AML-193 (cell line): ENCODE measurements around the gene PLAAT2.
A peak's percentile ranks its signal among the peaks of the same experiment; 100 is the strongest.
"Not testable (repeated sequence)": the region's sequence is repeated elsewhere in the genome, so short reads cannot be mapped to it uniquely, and the experiment has no call there.

ENCODE experiments used
- DNase-seq, 2 experiments: peaks; one replicate each; lab custom pipeline; 2025; lab: John Stamatoyannopoulos, UW

The PLAAT2 gene

DNA sequence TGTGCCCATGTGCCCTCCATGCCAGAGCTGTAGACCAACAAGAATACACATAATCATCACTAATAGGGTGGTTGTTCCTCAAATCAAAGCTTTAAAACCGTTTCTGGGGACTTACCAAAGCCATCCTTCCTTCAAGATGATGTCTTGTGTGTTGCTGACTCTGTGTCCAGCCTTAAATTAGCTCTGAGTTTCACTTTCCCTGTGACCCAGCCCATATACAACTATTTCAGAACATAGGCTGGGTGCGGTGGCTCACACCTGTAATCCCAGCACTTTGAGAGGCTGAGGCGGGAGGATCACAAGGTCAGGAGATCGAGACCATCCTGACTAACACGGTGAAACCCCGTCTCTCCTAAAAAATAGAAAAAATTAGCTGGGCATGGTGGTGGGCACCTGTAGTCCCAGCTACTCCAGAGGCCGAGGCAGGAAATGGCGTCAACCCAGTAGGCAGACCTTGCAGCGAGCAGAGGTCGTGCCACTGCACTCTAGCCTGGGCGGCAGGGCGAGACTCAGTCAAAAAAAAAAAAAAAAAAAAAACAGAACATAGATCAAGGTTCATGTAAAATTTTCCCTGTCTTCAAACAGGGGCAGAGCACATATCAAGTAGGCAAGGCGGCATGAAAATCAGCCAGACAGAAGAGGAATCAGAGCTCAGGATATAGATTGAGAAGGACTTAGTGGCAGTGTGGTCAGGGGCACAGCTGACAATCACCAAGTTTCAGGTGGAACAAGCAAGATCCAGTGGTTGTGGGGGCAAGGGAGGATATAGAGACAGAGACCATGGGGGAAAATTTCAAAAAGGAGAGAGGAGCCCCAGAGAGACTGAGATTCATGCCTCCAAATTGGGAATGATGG is at the start of gene PLAAT2:
TSS of gene PLAAT2 (minus strand) at position 179 of the 855 bp plus-strand sequence. CDS start at position 124, 55 bp downstream.
- DNase-seq: no peak

DNA sequence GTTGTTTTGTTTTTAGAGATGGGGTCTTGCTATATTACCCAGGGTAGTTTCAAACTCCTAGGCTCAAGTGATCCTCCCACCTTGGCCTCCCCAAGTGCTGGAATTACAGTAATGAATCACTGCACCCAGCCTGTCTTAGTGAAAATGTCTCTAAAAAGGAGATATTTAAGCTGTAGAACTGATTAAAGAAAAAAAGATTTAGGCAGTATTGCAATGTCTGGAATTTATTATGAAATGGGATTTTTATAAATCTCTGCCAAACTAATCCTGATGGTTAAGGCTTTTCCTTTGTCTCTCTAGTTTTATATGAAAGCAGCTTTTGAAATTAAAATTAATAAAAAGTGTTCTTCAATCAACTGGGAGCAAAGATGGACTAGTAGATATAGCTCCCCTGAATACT is 49.0 kb upstream of the PLAAT2 start:
- no peak for DNase-seq

DNA sequence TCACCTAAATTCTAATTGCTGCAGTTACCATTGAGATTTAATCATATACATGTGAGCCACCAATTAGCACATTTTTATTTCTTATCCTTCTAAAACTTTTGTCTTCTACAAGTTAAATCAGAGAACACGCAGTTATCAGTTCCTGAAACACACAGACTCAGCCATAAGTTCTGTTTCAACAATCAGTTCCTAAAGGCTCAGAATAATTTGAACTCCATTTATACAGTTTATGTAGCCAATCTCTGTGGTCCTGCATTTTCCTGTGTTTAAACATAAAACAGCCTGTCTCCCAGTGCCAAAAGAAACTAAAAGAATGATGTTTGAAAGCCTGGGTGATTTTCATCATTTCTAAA is 48.2 kb upstream of the PLAAT2 start:
- DNase-seq: no peak

DNA sequence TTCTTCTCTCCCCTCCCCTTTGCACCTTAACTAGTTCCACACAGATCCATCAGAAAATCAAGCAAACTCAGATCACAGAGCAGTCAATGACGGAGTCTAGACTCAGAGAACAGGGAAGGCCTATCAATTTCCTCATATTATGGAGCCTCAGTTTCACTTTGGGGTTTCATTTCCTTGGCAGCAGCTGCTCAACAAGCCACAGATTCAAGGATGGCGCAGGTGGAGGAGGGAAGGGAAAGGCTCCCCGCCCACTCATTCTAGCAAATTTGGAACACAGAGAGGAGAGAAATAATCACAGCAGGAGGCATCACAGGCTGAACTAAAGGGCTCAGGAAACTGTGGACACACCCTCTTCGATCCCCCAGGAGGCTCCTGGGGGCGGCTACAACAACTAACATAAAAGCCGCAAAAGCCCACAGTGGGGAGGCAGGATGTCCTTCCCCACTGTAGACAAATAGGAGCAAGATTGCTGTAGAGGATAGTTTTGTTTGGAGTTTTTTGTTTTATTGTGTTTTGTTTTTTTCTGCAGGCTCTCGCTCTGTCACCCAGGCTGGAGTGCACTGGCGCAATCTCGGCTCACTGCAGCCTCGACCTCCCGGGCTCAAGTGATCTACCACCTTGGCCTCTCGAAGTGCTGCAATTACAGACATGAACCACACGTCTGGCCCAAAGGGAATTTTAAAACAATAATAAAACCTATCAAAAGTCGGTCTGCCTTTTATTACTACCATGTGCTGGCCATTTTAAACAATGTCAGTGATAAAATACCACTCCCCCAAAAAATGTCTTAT is 47.6 kb upstream of the PLAAT2 start:
- DNase-seq: no peak

DNA sequence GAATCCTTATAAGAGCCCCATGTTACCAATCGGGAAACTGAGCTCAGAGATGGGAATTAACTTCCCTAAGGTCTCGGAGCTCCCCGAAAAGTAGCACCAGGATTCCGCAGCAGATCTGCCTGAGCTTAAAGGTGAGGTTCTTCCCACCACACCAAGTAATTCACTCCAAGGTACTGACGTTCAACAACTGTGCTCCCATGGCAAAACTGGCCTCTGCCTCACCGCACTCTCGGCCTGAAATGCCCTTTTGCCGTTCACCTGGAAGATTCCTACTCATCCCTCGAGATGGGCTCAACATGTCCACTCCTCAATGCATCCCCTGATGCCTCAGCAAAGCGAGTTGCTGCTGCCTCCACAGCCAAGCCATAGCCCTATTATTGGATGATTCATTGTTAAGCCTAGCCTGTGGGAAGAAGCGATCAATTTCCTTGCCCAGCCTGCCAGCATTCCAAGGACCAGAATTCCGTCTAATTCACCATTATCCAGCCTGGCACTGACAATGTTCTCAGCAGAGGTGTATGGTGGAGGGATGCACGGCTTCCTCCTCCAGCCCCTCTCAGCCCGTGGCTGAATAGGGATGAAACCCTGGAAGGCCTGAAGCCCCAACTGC is 46.9 kb upstream of the PLAAT2 start:
- no peak for DNase-seq

DNA sequence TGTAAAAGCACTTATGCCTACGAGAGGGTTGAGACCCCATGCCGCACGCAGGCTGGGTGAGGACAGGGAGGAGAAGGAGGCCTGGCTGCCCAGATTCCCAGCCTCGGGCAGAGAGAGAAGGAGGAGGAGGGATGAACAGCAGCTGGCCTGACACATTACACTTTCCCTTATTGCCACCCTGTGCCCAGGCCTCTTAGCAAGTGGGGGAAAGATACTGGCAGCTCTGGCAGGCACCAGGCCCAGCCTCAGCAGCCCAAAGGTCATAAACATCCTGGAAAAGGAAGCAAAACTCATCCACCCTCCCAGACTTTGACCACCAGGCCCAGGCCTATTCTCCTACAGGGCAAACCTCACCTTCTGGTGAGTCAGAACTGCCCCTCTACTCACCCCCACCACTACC is 46.4 kb upstream of the PLAAT2 start:
- no peak for DNase-seq

DNA sequence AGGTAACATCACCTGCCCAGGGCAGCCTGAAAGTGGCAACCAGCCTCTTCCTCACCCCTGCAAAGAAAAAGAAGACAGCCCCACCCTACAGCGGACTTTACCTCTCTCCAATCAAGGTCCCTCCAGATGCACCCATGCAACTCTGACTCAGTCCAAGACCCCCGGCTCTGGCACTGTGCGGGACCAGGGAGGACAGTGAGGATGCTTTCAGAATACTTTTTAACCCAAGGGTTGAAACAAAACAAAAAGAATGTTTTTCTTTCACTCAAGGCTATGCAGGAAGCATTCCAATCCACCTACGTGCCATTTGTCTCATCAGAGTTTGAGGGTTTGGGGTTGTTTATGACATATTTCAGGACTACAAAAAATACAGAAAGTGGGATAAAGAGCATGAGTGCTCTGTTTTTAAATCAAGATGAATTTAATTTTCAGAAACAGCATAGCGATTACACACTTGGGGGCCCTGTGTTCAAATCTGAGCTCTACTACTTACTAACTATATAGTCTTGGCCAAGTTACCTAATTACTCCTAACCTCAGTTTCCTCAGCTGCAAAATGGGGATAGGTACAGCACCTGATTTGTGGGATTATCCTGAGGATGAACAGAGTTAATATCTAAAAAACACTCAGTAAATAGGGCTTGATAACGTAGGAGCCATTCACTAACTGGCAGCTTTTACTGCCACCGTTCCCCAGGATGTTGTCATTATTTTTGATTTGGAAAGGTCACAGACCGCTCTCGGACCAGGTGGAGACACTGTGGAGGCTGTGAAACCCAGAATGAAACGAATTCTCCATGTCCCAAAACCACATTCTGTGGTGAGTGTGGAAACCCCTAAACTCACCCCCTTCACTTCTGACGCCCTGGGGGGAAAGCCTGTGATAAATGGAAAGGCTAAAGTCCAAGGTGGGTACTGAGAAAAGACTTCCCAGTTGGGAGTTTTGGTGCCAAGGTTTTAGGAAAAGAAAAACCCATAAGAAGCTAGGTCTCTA is 45.5 kb upstream of the PLAAT2 start:
- DNase-seq: no peak

DNA sequence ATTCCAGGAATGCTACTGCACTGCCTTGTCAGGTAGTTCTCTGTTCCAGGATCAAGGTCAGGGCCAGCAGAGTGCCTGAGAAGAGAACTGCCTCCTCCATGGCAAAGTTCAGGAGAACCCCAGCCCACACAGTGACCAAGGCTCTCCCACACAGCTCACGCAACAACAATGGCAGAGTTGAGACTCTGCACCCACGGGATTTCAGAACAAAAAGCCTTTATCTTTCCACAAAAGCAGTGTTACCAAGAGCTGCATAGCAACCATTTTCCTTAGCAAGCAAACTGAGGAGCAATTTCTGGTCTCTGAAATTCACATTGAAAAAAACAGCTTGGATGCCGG is 40.0 kb upstream of the PLAAT2 start:
- DNase-seq: no peak

DNA sequence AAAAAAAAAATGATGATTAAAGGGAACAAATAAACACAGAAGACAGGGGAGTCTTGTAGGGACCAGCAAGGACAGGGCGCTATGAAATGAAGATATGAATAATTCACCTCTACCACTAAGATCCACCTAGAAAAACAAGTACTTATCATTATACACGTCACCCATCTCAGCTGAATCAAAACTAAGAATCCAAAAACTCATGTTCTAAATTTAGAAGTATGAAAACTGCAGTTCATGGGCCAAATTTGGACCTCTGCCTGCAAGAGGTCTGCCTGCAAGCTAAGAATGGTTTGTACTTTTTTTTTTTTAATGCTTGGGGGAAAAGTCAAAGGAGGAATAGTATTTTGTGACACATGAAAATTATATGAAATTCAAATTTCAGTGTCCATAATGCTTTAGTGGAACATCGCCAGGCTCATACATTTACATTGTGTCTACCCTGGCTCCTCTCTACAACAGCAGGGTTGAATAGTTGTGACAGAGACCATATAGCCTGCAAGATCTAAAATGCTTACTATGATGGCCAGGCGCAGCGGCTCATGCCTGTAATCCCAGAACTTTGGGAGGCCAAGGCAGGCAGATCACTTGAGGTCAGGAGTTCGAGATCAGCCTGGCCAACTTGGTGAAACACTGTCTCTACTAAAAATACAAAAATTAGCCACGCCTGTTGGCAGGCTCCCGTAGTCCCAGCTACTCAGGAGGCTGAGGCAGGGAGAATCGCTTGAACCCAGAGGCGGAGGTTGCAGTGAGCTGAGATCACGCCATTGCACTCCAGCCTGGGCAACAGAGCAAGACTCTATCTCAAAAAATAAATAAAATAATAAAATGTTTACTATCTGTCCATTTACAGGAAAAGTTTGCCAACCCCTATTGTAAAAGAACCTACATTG is 39.4 kb upstream of the PLAAT2 start:
- not testable (repeated sequence) for DNase-seq

DNA sequence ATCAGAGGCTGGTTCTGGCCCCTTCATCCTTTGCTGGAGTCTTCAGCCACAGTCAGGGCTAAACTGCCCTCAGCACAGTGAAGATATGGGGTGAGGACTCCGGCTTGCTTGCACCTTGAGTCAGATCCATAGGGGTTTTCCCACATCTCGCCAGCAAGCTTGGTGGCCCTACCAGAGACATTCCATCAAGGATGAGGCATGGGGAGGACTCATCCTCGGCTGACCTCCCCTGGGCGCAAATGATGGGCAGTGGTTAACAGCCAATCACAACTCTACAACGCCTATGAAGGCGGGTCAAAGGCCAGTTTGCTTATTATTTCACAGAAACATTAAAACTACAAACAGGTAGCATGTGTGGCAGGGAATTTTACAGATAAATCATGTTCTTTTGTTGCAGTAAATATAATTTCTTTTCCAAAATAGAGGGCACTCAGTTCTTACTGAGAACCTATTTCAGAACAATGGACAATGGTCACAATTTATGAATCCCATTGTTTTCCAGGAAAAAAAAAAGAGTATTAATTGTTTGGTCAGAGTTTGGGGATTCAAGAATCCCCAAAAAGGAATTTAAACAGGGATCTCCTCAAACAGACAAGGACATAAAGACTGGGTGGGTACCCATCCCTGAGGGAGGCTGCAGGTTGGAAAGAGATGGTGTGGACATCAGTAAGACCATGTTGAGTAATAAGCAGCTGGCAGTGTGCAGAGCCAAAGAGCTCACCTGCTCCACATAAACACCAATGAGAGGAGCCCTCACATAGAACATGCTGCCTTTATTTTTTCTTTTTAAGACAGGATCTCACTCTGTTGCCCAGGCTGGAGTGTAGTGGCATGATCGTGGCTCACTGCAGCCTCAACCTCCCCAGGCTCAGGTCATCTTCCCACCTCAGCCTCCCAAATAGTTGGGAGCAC is 36.3 kb upstream of the PLAAT2 start:
- DNase-seq: no peak

DNA sequence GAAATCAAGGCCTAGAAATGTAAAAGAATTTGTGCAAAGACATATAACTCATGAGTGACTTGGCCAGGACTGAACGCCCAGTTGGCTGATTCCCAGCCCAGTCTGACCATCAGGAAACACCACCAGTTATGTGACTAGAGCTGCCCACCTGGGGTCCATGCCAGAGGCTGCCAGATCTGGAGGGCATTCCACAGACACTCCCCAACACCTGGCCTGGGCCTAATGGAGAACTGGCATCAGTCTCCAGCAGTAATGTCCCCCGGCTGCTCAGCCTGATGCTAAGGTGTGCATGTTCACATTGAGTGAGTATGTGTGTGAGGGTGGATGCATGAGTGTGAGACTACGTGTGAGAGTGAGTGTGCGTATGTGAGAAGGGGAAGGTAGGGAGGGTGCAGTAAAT is 35.4 kb upstream of the PLAAT2 start:
- DNase-seq: no peak

DNA sequence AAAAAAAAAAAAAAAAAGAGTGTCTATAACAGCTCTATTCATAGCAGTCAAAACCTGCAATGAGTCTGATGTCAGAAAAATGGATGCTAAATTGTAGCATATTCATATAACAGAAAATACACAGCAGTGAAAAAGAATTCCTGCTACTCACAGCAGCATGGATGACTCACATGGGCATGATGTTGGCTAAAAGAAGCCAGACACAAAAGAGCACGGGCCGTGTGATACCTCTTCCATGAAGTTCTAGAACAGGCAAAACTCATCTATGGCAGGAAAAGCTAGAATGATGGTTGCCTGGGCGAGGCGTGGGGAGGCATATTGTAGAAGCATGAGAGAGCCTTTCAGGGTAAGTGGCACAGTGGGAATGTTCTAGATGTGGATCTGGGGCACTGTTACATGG is 32.1 kb upstream of the PLAAT2 start:
- DNase-seq: no peak

DNA sequence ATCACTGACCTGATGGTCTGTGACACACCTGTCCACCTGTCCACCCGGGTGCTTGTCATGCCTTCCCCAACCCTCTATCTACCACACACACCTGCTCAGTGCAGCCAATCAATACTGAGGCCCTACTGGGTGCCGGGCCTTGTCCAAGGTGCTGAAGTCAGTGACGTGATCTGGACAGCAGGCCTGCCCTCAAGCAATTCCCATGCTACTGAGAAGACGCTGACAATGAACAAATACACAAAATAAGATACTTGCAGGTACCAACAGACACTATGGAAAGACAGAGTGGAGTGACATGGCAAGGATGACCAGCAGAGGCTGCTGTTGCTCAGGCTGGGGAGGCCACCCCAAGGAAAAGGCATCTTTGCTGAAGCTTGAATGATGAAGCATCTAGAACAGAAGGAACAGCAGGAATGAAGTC is 29.8 kb upstream of the PLAAT2 start:
- peak in 1 of 2 experiments; percentile 14 for DNase-seq

DNA sequence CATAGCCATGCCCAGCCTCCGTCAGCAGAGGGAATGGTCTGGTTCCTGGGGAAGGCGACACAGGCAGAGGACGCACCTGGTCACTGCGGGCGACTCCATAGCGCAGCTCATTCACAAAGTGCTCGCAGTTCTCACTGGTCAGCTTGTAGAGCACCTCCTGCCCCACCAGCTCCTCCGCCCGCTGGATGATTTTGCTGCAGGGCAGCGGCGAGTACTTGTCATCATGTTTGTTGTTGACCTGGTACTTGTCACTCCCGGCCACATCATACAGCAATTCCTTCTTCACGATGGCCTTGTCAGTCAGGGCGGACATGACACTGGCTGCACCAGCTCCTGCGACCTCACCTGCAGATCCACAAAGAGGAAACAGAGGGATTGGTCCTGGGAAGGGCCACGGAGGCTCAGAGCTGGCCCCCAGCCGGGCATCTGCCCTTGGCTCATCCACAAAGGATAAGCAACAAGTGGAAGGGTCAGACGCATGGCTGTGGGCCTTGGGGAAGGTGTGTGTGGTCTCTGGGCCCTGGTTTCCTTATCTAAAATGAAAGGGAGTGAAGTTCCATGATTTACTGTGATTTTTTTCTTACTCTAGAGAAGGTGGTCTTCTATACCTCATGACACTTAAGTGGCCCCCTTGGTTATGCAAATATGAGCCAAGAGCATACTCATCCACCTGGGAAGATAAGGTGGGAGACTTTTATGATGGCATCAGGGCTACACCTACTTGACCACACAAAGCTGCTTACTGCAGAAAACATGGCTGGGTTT is 27.0 kb upstream of the PLAAT2 start:
- DNase-seq: no peak

DNA sequence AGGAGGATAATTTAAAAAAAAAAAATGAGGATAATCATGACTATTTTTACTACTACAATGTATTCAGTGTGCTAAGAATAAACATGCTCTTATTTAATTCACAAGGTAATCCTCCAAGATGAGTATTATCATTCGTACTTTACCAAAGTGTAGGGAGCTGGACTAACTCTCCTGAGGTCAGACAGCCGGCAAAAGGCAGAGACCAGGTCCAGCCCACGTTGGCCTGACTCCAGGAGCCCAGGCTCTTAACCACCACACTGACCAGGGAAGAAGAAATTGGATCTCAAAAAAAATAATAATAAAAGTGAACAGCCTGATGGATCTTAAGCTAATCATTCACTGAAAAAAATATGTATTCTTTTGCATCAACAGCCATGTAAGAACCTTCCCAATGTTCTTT is 25.8 kb upstream of the PLAAT2 start:
- DNase-seq: no peak

DNA sequence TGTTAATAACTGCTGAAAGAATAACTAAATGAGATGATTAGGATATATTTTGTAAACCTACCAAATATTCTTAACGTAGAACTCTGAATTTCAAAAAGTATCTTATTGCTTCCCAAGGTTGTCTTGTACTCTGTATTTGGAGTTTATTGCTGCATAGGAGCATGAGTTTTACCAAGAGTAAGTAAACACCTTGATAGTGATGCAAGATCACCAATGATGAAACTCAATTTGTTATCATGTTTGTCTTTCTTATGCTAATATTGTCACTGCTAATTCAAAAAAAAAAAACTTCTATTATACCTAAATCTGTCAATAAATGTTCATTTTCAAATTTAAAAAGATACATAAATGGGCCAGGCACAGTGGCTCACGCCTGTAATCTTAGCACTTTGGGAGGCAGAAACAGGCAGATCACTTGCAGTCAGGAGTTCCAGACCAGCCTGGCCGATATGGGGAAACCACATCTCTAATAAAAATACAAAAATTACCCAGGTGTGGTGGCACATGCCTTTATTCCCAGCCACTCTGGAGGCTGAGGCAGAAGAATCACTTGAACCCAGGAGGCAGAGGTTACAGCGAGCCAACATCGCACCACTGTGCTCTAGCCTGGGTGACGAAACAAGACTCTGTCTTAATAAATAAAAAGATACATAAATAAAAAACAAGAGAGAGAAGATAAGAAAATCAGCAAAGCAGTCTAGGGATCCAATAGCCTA is 23.4 kb upstream of the PLAAT2 start:
- no peak for DNase-seq

DNA sequence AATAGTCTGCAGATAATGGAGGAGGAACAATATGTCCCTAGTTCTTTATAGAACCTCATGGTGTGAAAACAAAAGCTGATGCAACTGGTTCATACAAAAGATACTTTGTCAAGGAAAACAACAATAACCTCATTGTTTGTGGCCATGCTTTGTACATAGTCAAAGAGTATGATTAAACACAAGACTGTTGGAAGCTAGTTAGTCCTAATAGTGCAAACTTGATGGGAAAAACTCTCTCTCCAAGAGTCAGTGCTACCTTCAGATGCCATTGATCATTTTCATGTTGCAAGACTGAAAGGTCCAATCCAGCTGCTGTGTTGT is 20.1 kb upstream of the PLAAT2 start:
- no peak for DNase-seq

DNA sequence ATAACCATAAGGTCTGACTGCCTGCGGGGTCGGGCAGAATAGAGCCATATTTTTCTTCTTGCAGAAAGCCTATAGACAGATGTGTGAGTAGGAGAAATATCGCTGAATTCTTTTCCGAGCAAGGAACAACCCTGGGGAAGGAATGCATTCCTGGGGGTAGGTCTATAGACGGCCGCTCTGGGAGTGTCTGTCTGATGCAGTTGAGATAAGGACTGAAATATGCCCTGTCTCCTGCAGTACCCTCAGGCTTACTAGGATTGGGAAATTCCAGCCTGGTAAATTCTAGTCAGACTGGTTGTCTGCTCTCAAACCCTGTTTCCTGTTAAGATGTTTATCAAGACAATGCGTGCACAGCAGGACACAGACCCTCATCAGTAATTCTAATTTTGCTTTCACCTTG is 18.0 kb upstream of the PLAAT2 start:
- DNase-seq: not testable (repeated sequence)
